Choroid plexus epithelial cell (primary cell): ENCODE data around the gene ARHGAP44.
A peak's percentile ranks its signal among the peaks of the same experiment; 100 is the strongest.
"Not testable (repeated sequence)": the region's sequence is repeated elsewhere in the genome, so short reads cannot be mapped to it uniquely, and the experiment has no call there.

ENCODE experiments used
- DNase-seq: peaks from one replicate; pipeline ENCODE4 v3.0.0-alpha.2; 2010; ENCODE audit warnings: low read depth
- H3K4me3 ChIP-seq: 2 replicates; pipeline ENCODE4 v1.5.1; 2011; ENCODE audit warnings: low read depth, mild to moderate bottlenecking, control low read depth, low read length, moderate library complexity
- CTCF ChIP-seq: conservative IDR thresholded peaks from 2 replicates; pipeline ENCODE4 v1.5.1; 2011; ENCODE audit warnings: low read depth, mild to moderate bottlenecking, control low read depth, inconsistent platforms, low read length, moderate library complexity

ARHGAP44 gene

GRCh38 chr17:12859520-12859919 lies 70.2 kb downstream of the ARHGAP44 start:
- DNase-seq = peak; percentile 4
- no peak for TF ChIP-seq CTCF
- no peak overlapping the region for H3K4me3 ChIP-seq

GRCh38 chr17:12865769-12866168 lies 76.5 kb downstream of the ARHGAP44 start:
- no peak for TF ChIP-seq CTCF
- H3K4me3 ChIP-seq = no peak overlapping the region
- DNase-seq = no peak

- no peak for DNase-seq
- no peak for TF ChIP-seq CTCF
- H3K4me3 ChIP-seq = no peak overlapping the region
These were observed 76.9 kb downstream of the ARHGAP44 start for GRCh38 chr17:12866244-12866643.

GRCh38 chr17:12867726-12868125 lies 78.4 kb downstream of the ARHGAP44 start:
- DNase-seq = no peak
- no peak overlapping the region for H3K4me3 ChIP-seq
- TF ChIP-seq CTCF = no peak

- H3K4me3 ChIP-seq, DNase-seq: not testable (repeated sequence)
These were observed 84.3 kb downstream of the ARHGAP44 start for GRCh38 chr17:12873415-12874125.

GRCh38 chr17:12877953-12878669 lies 88.8 kb downstream of the ARHGAP44 start:
- no peak for DNase-seq
- TF ChIP-seq CTCF = no peak
- no peak overlapping the region for H3K4me3 ChIP-seq

- not testable (repeated sequence) for DNase-seq, H3K4me3 ChIP-seq
These were observed 89.8 kb downstream of the ARHGAP44 start for GRCh38 chr17:12879096-12879495.

- no peak for DNase-seq
- TF ChIP-seq CTCF = no peak
These were observed 94.2 kb downstream of the ARHGAP44 start for GRCh38 chr17:12883472-12883871.

More at GRCh38 chr17:12883472-12883871, 94.2 kb downstream of the ARHGAP44 start:
- no peak overlapping the region for H3K4me3 ChIP-seq
